ENCODE results near the gene DDX42. TPM values are rescaled to one million over a fixed set of nuclear protein-coding genes. Genes with fewer than 3 reads are reported as not detected.

DDX42 gene
- total RNA-seq, 1 experiment from 2014 or later, result 174 TPM

GRCh38 chr17:63837962-63838600 is 64.1 kb downstream of the DDX42 start:
- ChIA-PET POLR2A (interaction anchor here (0.6 to 2.1 kb wide), 3 partner anchors 8 to 39 kb away, joined by 4 to 7 read pairs (median 6); no protein-coding TSS in a partner anchor), RAD21 (ENCODE audit: low non-redundant PET in 1 of 2, low total read pairs in 2 of 2, uncharacterized antibody in 2 of 2, unreplicated experiment in 2 of 2) (no interaction called here), CTCF (no interaction called here)
- H3K27ac ChIP-seq (ENCODE audit: low read depth, low read length), result no peak overlapping the region; the same call in 1 of the 2 replicates
- no peak overlapping the region for H2AFZ ChIP-seq (ENCODE audit: low read depth, low read length, poor library complexity, severe bottlenecking)
- peaks cover 21 to 42% of the 10 kb centered on the region in 2 experiments for H3K36me3 ChIP-seq (ENCODE audit: control insufficient read depth in 1 of 2, insufficient read depth in 2 of 2, low read length in 2 of 2)
- H3K79me2 ChIP-seq (ENCODE audit: insufficient read depth, low read length), result peaks cover 69% of the 10 kb centered on the region
- DNase-seq (ENCODE audit: low read depth, low spot score), result no peak
- no peaks in the 10 kb centered on the region for H4K20me1 ChIP-seq (ENCODE audit: insufficient read depth)
- H3K4me2 ChIP-seq (ENCODE audit: low read length), result no peak overlapping the region
- no peaks in the 10 kb centered on the region for H3K9me3 ChIP-seq (ENCODE audit: control insufficient read depth in 1 of 2, insufficient read depth in 1 of 2, low read depth in 1 of 2, low read length in 2 of 2)
- TF ChIP-seq EZH2 (IDR thresholded peaks at IDR 0.05) (no peak), CEBPB (IDR thresholded peaks at IDR 0.05; ENCODE audit: low read depth) (no peak), POLR2AphosphoS5 (IDR thresholded peaks at IDR 0.05; ENCODE audit: low read depth, low read length) (no peak), POLR2A (IDR thresholded peaks at IDR 0.05; ENCODE audit: borderline replicate concordance, extremely low read depth, insufficient read depth, insufficient read length) (no peak), SIN3A (IDR thresholded peaks at IDR 0.05; ENCODE audit: low read depth) (no peak), ZNF274 (IDR thresholded peaks at IDR 0.05; ENCODE audit: low read depth, low read length) (no peak), JUND (IDR thresholded peaks at IDR 0.05) (no peak)
- H3K27me3 ChIP-seq (ENCODE audit: insufficient read depth, low read length), result no peaks in the 10 kb centered on the region
- peaks cover 33 to 45% of the 10 kb centered on the region in 2 experiments for H3K4me1 ChIP-seq (ENCODE audit: control insufficient read depth in 1 of 2, insufficient read depth in 2 of 2, low read length in 2 of 2)
- ATAC-seq, result no peak
- H3K9ac ChIP-seq (ENCODE audit: low read length), result no peak overlapping the region
- no peaks in the 10 kb centered on the region for H3K9me2 ChIP-seq (ENCODE audit: insufficient read depth)
- intact Hi-C loops (cut with micrococcal nuclease), result no loop called here
- H3K4me3 ChIP-seq (replicated peaks in 1 of 2; ENCODE audit: low read depth in 1 of 2, low read length in 2 of 2), result no peak overlapping the region
- BruUV-seq (replicated peaks), result no TSS peak

- TF ChIP-seq POLR2A (IDR thresholded peaks at IDR 0.05; ENCODE audit: borderline replicate concordance, extremely low read depth, insufficient read depth, insufficient read length) (no peak), MAX (IDR thresholded peaks at IDR 0.05) (no peak)
- Histone ChIP-seq H3K79me2 (ENCODE audit: insufficient read depth, low read length) (peaks cover 67% of the 10 kb centered on the region), H3K9me2 (ENCODE audit: insufficient read depth) (no peaks in the 10 kb centered on the region), H3K4me3 (replicated peaks in 1 of 2; ENCODE audit: low read depth in 1 of 2, low read length in 2 of 2) (peak overlapping the region; percentile 16 to 21; a peak in 3 of 4 replicates), H3K27ac (ENCODE audit: low read depth, low read length) (peak overlapping the region; percentile 51), H3K9ac (ENCODE audit: low read length) (peak overlapping the region; percentile 54), H3K36me3 (ENCODE audit: control insufficient read depth in 1 of 2, insufficient read depth in 2 of 2, low read length in 2 of 2) (peaks cover 15 to 36% of the 10 kb centered on the region in 2 experiments), H3K4me1 (ENCODE audit: control insufficient read depth in 1 of 2, insufficient read depth in 2 of 2, low read length in 2 of 2) (peaks cover 34 to 47% of the 10 kb centered on the region in 2 experiments), H3K27me3 (ENCODE audit: insufficient read depth, low read length) (no peaks in the 10 kb centered on the region), H3K9me3 (ENCODE audit: control insufficient read depth in 1 of 2, insufficient read depth in 1 of 2, low read depth in 1 of 2, low read length in 2 of 2) (no peaks in the 10 kb centered on the region), H2AFZ (ENCODE audit: low read depth, low read length, poor library complexity, severe bottlenecking) (no peak overlapping the region), H4K20me1 (ENCODE audit: insufficient read depth) (no peaks in the 10 kb centered on the region), H3K4me2 (ENCODE audit: low read length) (peak overlapping the region; percentile 47)
- RAD21 ChIA-PET (ENCODE audit: low non-redundant PET in 1 of 2, low total read pairs in 2 of 2, uncharacterized antibody in 2 of 2, unreplicated experiment in 2 of 2), result no interaction called here
- no peak for DNase-seq (ENCODE audit: low read depth, low spot score)
- CTCF ChIA-PET, result no interaction called here
- intact Hi-C loops (cut with micrococcal nuclease), result loop anchor here (1.0 kb wide), 1 partner anchor 11 kb away; the partner anchor contains the start of genes FTSJ3 and PSMC5
- POLR2A ChIA-PET, result interaction anchor here (0.6 to 2.1 kb wide), 6 partner anchors 9 to 160 kb away, joined by 3 to 7 read pairs (median 4); partner anchors contain the start of gene CCDC47
- ATAC-seq, result no peak
- no TSS peak for BruUV-seq (replicated peaks)
Measured at GRCh38 chr17:63838631-63839171, 64.7 kb downstream of the DDX42 start.
